ENCODE measurements around the gene MAGED1.

MAGED1 gene

DNA sequence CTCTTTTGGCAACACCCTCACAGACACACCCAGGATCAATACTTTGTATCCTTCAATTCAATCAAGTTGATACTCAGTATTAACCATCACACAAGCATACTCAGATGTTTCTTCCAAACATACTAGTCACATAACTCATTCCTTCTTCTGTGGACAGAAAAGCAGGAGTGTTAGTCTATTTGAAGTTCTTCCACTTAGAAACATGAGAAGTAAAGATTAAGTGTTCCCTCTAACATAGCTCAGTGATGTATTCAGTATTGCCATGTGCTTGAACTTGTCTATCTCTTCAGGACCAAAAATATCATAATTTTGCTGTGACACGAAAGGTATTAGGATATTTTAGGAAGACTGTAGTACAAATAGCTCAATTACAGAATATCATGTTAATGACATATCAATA lies 25.8 kb upstream of the MAGED1 start:
- no peaks in the 10 kb centered on the region for H3K4me1 ChIP-seq (ENCODE audit: control insufficient read depth, low read depth, low read length)
- H3K4me3 ChIP-seq (ENCODE audit: low read length) = no peak overlapping the region
- no peaks in the 10 kb centered on the region for H3K36me3 ChIP-seq (ENCODE audit: control insufficient read depth, low read depth, low read length)
- H3K9ac ChIP-seq (ENCODE audit: low read length) = no peak overlapping the region
- H3K9me3 ChIP-seq (ENCODE audit: control insufficient read depth, low read depth, low read length) = peaks cover 16% of the 10 kb centered on the region
- H3K27ac ChIP-seq (ENCODE audit: low read length) = no peak overlapping the region
- H3K27me3 ChIP-seq (ENCODE audit: control insufficient read depth, insufficient read depth, low read length) = no peaks in the 10 kb centered on the region

GRCh38 chrX:51870354-51870753 lies 23.1 kb upstream of the MAGED1 start:
- Histone ChIP-seq H3K9me3 (ENCODE audit: control insufficient read depth, low read depth, low read length) (peaks cover 10% of the 10 kb centered on the region), H3K9ac (ENCODE audit: low read length) (no peak overlapping the region), H3K4me1 (ENCODE audit: control insufficient read depth, low read depth, low read length) (no peaks in the 10 kb centered on the region), H3K36me3 (ENCODE audit: control insufficient read depth, low read depth, low read length) (no peaks in the 10 kb centered on the region), H3K4me3 (ENCODE audit: low read length) (no peak overlapping the region), H3K27ac (ENCODE audit: low read length) (no peak overlapping the region), H3K27me3 (ENCODE audit: control insufficient read depth, insufficient read depth, low read length) (no peaks in the 10 kb centered on the region)

GRCh38 chrX:51874123-51874522 lies 19.3 kb upstream of the MAGED1 start:
- peaks cover 6% of the 10 kb centered on the region for H3K9me3 ChIP-seq (ENCODE audit: control insufficient read depth, low read depth, low read length)
- no peak overlapping the region for H3K4me3 ChIP-seq (ENCODE audit: low read length)
- no peak overlapping the region for H3K27ac ChIP-seq (ENCODE audit: low read length)
- no peaks in the 10 kb centered on the region for H3K27me3 ChIP-seq (ENCODE audit: control insufficient read depth, insufficient read depth, low read length)
- no peaks in the 10 kb centered on the region for H3K4me1 ChIP-seq (ENCODE audit: control insufficient read depth, low read depth, low read length)
- no peak overlapping the region for H3K9ac ChIP-seq (ENCODE audit: low read length)
- no peaks in the 10 kb centered on the region for H3K36me3 ChIP-seq (ENCODE audit: control insufficient read depth, low read depth, low read length)

- no peak overlapping the region for H3K9ac ChIP-seq (ENCODE audit: low read length)
- H3K4me1 ChIP-seq (ENCODE audit: control insufficient read depth, low read depth, low read length) = no peaks in the 10 kb centered on the region
- no peak overlapping the region for H3K4me3 ChIP-seq (ENCODE audit: low read length)
- H3K27ac ChIP-seq (ENCODE audit: low read length) = no peak overlapping the region
- H3K27me3 ChIP-seq (ENCODE audit: control insufficient read depth, insufficient read depth, low read length) = no peaks in the 10 kb centered on the region
- H3K9me3 ChIP-seq (ENCODE audit: control insufficient read depth, low read depth, low read length) = peaks cover 6% of the 10 kb centered on the region
- H3K36me3 ChIP-seq (ENCODE audit: control insufficient read depth, low read depth, low read length) = no peaks in the 10 kb centered on the region
Measured at GRCh38 chrX:51876441-51876840, 17.0 kb upstream of the MAGED1 start.

DNA sequence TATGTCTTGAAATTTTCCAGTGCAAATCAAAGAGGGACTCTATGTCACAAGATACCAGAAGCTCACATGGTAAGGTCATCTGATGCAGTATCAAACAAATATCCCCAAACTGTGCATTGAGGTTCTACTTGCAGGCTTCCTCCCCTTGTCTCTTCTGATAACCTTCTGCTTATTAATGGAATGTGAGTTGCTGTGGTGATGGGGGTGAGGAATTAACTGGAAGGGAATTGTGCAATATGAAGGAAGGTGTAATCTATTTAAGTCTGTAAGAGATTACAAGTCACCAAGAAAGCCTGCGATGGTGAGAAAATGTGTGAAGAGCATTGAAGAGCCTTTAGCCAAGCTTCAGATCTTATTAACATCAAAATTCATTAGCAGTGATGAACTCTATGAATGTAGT lies 15.4 kb upstream of the MAGED1 start:
- H3K27me3 ChIP-seq (ENCODE audit: control insufficient read depth, insufficient read depth, low read length) = no peaks in the 10 kb centered on the region
- H3K9ac ChIP-seq (ENCODE audit: low read length) = no peak overlapping the region
- peaks cover 6% of the 10 kb centered on the region for H3K9me3 ChIP-seq (ENCODE audit: control insufficient read depth, low read depth, low read length)
- H3K36me3 ChIP-seq (ENCODE audit: control insufficient read depth, low read depth, low read length) = no peaks in the 10 kb centered on the region
- no peak overlapping the region for H3K4me3 ChIP-seq (ENCODE audit: low read length)
- no peak overlapping the region for H3K27ac ChIP-seq (ENCODE audit: low read length)
- H3K4me1 ChIP-seq (ENCODE audit: control insufficient read depth, low read depth, low read length) = no peaks in the 10 kb centered on the region

- Histone ChIP-seq H3K4me1 (ENCODE audit: control insufficient read depth, low read depth, low read length) (peaks cover 5% of the 10 kb centered on the region), H3K4me3 (ENCODE audit: low read length) (no peak overlapping the region), H3K36me3 (ENCODE audit: control insufficient read depth, low read depth, low read length) (no peaks in the 10 kb centered on the region), H3K27me3 (ENCODE audit: control insufficient read depth, insufficient read depth, low read length) (no peaks in the 10 kb centered on the region), H3K27ac (ENCODE audit: low read length) (no peak overlapping the region), H3K9ac (ENCODE audit: low read length) (no peak overlapping the region), H3K9me3 (ENCODE audit: control insufficient read depth, low read depth, low read length) (peaks cover 11% of the 10 kb centered on the region)
Measured at GRCh38 chrX:51889851-51890250, 3.6 kb upstream of the MAGED1 start.

DNA sequence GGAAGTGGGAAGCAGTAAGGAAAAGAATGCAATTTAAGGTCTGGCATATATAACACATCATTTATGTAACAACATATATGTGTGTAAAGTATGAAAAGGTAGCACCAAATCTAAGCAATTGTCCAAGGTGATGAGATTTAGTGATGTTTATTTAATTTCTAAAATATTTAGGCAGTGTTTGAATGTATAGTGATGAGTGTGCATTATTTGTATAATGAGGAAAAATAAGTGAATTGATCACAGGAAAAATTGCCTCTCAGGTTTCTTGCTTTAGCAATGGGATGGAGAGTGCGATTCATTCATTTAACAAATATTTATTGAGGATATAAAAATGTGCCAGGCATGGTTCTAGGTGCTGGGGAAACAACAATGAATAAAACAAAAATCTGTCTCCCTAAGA lies 2.2 kb upstream of the MAGED1 start:
- Histone ChIP-seq H3K9me3 (ENCODE audit: control insufficient read depth, low read depth, low read length) (peaks cover 11% of the 10 kb centered on the region), H3K9ac (ENCODE audit: low read length) (no peak overlapping the region), H3K27me3 (ENCODE audit: control insufficient read depth, insufficient read depth, low read length) (no peaks in the 10 kb centered on the region), H3K36me3 (ENCODE audit: control insufficient read depth, low read depth, low read length) (peaks cover 5% of the 10 kb centered on the region), H3K4me1 (ENCODE audit: control insufficient read depth, low read depth, low read length) (peaks cover 5% of the 10 kb centered on the region), H3K27ac (ENCODE audit: low read length) (no peak overlapping the region), H3K4me3 (ENCODE audit: low read length) (no peak overlapping the region)

GRCh38 chrX:51891821-51892551 lies 1.4 kb upstream of the MAGED1 start:
- no peaks in the 10 kb centered on the region for H3K27me3 ChIP-seq (ENCODE audit: control insufficient read depth, insufficient read depth, low read length)
- H3K9ac ChIP-seq (ENCODE audit: low read length) = no peak overlapping the region
- H3K4me1 ChIP-seq (ENCODE audit: control insufficient read depth, low read depth, low read length) = peaks cover 5% of the 10 kb centered on the region
- peaks cover 6% of the 10 kb centered on the region for H3K9me3 ChIP-seq (ENCODE audit: control insufficient read depth, low read depth, low read length)
- no peak overlapping the region for H3K4me3 ChIP-seq (ENCODE audit: low read length)
- H3K27ac ChIP-seq (ENCODE audit: low read length) = no peak overlapping the region
- peaks cover 6% of the 10 kb centered on the region for H3K36me3 ChIP-seq (ENCODE audit: control insufficient read depth, low read depth, low read length)

DNA sequence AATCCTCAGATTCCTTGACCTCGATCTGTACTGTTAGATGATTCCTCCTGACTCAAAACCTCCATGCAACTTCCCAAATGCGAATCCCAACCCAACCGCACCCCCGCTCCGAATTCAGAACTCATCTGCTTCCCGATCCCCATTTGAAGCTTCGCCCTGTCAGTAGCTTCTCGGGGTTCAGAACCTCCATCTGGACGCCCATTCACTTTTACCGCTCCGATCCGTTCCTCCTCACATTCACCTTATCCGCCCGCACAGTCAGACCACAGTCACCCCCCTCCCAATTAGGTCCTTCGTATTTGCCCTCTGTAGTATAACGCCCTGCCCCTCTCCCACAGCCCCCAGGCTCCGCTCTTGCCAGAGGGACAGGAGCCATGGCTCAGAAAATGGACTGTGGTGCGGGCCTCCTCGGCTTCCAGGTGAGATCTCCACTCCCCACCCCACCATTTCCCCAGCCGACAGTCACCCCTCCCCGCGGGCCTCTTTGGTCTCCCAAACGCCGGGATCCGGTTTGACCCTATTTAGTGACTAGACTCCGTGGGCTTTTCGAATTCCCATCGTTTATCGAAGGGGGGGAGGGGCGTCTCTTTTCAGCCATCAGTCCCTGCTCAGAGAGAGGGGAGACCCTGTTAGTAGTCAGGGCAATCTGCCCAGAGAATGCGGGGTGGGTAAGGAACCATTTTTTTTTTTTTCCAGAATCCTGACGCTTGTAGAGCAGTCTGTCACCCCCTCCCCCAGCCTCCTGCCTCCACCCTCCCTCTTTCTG lies 691 bp downstream of the MAGED1 start:
- H3K27ac ChIP-seq (ENCODE audit: low read length) = peak overlapping the region; percentile 27
- H3K4me3 ChIP-seq (ENCODE audit: low read length) = peak overlapping the region; percentile 78
- H3K9me3 ChIP-seq (ENCODE audit: control insufficient read depth, low read depth, low read length) = no peaks in the 10 kb centered on the region
- peaks cover 5% of the 10 kb centered on the region for H3K4me1 ChIP-seq (ENCODE audit: control insufficient read depth, low read depth, low read length)
- H3K36me3 ChIP-seq (ENCODE audit: control insufficient read depth, low read depth, low read length) = peaks cover 24% of the 10 kb centered on the region
- H3K9ac ChIP-seq (ENCODE audit: low read length) = peak overlapping the region; percentile 79
- no peaks in the 10 kb centered on the region for H3K27me3 ChIP-seq (ENCODE audit: control insufficient read depth, insufficient read depth, low read length)

- Histone ChIP-seq H3K4me1 (ENCODE audit: control insufficient read depth, low read depth, low read length) (peaks cover 5% of the 10 kb centered on the region), H3K9ac (ENCODE audit: low read length) (peak overlapping the region; percentile 79), H3K27me3 (ENCODE audit: control insufficient read depth, insufficient read depth, low read length) (no peaks in the 10 kb centered on the region), H3K36me3 (ENCODE audit: control insufficient read depth, low read depth, low read length) (peaks cover 28% of the 10 kb centered on the region), H3K4me3 (ENCODE audit: low read length) (peak overlapping the region; percentile 78), H3K9me3 (ENCODE audit: control insufficient read depth, low read depth, low read length) (no peaks in the 10 kb centered on the region), H3K27ac (ENCODE audit: low read length) (no peak overlapping the region)
Measured at GRCh38 chrX:51894697-51895336, 1.4 kb downstream of the MAGED1 start.

DNA sequence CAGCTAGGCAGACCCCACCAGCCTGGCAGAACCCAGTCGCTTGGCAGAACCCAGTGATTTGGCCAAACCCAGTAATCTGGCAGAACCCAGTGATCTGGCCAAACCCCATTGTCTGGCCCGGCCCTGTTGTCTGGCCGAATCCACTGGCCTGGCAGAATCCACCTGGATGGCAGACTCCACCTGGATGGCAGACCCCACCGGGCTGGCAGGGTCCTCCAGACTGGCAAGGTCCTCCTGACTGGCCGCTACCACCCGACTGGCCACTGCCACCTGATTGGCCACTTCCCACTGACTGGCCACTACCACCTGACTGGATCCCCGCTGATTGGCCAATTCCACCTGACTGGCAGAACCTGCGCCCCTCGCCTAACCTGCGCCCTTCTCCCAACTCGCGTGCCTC lies 3.2 kb downstream of the MAGED1 start:
- no peak overlapping the region for H3K4me3 ChIP-seq (ENCODE audit: low read length)
- no peaks in the 10 kb centered on the region for H3K27me3 ChIP-seq (ENCODE audit: control insufficient read depth, insufficient read depth, low read length)
- peaks cover 7% of the 10 kb centered on the region for H3K9me3 ChIP-seq (ENCODE audit: control insufficient read depth, low read depth, low read length)
- H3K36me3 ChIP-seq (ENCODE audit: control insufficient read depth, low read depth, low read length) = peaks cover 42% of the 10 kb centered on the region
- no peak overlapping the region for H3K9ac ChIP-seq (ENCODE audit: low read length)
- H3K4me1 ChIP-seq (ENCODE audit: control insufficient read depth, low read depth, low read length) = peaks cover 5% of the 10 kb centered on the region
- no peak overlapping the region for H3K27ac ChIP-seq (ENCODE audit: low read length)
